ENCODE data around the gene TBCEL.

DNA sequence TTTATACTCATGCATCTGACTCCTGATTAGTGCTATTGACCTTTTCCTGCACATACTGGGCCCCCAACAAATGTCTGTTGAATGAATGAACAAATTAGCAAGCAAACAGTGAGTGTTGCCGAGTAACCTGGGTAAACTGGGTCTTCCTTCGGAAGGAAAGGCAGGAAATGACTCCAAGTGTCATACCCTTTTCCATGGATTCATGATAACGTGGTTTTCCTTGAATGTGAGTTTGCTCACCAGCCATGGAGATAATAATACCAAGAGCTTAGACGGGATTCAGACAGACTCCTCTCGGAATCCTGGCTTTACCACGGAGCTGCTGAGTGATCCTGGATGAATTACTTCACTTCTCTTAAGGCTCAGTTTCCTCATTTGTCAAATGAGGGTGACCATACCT is 93.9 kb downstream of the TBCEL start:
- TF ChIP-seq, protein P1, sequence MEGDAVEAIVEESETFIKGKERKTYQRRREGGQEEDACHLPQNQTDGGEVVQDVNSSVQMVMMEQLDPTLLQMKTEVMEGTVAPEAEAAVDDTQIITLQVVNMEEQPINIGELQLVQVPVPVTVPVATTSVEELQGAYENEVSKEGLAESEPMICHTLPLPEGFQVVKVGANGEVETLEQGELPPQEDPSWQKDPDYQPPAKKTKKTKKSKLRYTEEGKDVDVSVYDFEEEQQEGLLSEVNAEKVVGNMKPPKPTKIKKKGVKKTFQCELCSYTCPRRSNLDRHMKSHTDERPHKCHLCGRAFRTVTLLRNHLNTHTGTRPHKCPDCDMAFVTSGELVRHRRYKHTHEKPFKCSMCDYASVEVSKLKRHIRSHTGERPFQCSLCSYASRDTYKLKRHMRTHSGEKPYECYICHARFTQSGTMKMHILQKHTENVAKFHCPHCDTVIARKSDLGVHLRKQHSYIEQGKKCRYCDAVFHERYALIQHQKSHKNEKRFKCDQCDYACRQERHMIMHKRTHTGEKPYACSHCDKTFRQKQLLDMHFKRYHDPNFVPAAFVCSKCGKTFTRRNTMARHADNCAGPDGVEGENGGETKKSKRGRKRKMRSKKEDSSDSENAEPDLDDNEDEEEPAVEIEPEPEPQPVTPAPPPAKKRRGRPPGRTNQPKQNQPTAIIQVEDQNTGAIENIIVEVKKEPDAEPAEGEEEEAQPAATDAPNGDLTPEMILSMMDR (IDR thresholded peaks at IDR 0.05), result no peak
- no peak for TF ChIP-seq POLR2A (IDR thresholded peaks at IDR 0.05)
